OCI-LY7 (cell line): ENCODE data around the gene SH3RF1. TPM values are rescaled to one million over a fixed set of nuclear protein-coding genes. Genes with fewer than 3 reads are reported as not detected.

ENCODE experiments used
- BruUV-seq: library from RNA; stranded (reverse); fragments of 400-500 nt; replicated peaks from 2 replicates; lab custom pipeline; 2021; lab: Mats Ljungman, UMichigan
- CTCF ChIA-PET: fragments of 300-600 bp; sonication (Branson Sonifier 250); formaldehyde crosslinking; loops from one replicate; lab custom pipeline; 2022; ENCODE audit warnings: antibody characterized with exemption; ENCODE audit not compliant: unreplicated experiment; lab: Charles Lee
- POLR2A ChIA-PET: fragments of 300-600 bp; sonication (Branson Sonifier 250); formaldehyde crosslinking; loops from one replicate; lab custom pipeline; 2022; ENCODE audit warnings: antibody characterized with exemption; lab: Charles Lee
- DNase-seq: peaks from one replicate; pipeline ENCODE4 v3.0.0-alpha.2; 2015; ENCODE audit warnings: low spot score
- H2AFZ ChIP-seq: fragments of 200-600 bp; sonication (generic), shearing (Covaris generic); 2 replicates; pipeline ENCODE4 v1.6.1; 2014; ENCODE audit warnings: mild to moderate bottlenecking, antibody characterized with exemption, low read length, moderate library complexity
- H3K27ac ChIP-seq: fragments of 200-600 bp; sonication (generic); 2 replicates; pipeline ENCODE4 v1.5.1; 2014; ENCODE audit warnings: mixed run types, low read depth, mild to moderate bottlenecking, moderate library complexity, low read length, inconsistent platforms; ENCODE audit not compliant: poor library complexity, severe bottlenecking
- H3K36me3 ChIP-seq: fragments of 200-600 bp; sonication (generic); 2 replicates; pipeline ENCODE4 v1.6.1; 2014; ENCODE audit warnings: mild to moderate bottlenecking, antibody characterized with exemption, low read length, moderate library complexity, mixed read lengths; ENCODE audit not compliant: insufficient read depth
- H3K4me1 ChIP-seq: fragments of 200-600 bp; sonication (generic); 2 replicates; pipeline ENCODE4 v1.5.1; 2014; ENCODE audit warnings: mild to moderate bottlenecking, low read length; ENCODE audit not compliant: insufficient read depth, poor library complexity, severe bottlenecking
- H3K4me2 ChIP-seq: fragments of 200-600 bp; sonication (generic); 2 replicates; pipeline ENCODE4 v1.6.1; 2014; ENCODE audit warnings: mild to moderate bottlenecking, low read length
- H3K4me3 ChIP-seq: fragments of 200-600 bp; sonication (generic); 2 replicates; pipeline ENCODE4 v1.5.1; 2014; ENCODE audit warnings: mild to moderate bottlenecking, low read depth, low read length; ENCODE audit not compliant: poor library complexity, severe bottlenecking
- H3K79me2 ChIP-seq: fragments of 200-600 bp; sonication (generic); 2 replicates; pipeline ENCODE4 v1.6.1; 2016; ENCODE audit warnings: low read depth, mild to moderate bottlenecking, low read length, moderate library complexity, mixed read lengths; ENCODE audit not compliant: insufficient read depth
- H3K9me2 ChIP-seq: fragments of 200-600 bp; sonication (generic); 2 replicates; pipeline ENCODE4 v1.6.1; 2016; ENCODE audit warnings: mild to moderate bottlenecking, low read length, mixed read lengths; ENCODE audit not compliant: insufficient read depth
- H3K9me3 ChIP-seq: fragments of 200-600 bp; sonication (generic); 2 replicates; pipeline ENCODE4 v1.6.1; 2014; ENCODE audit warnings: mild to moderate bottlenecking, mixed run types, low read length, mixed read lengths
- H4K20me1 ChIP-seq: fragments of 200-600 bp; sonication (generic); 2 replicates; pipeline ENCODE4 v1.6.1; 2014; ENCODE audit warnings: mild to moderate bottlenecking, antibody characterized with exemption, low read length, moderate library complexity, mixed read lengths; ENCODE audit not compliant: insufficient read depth
- EZH2phosphoT487 ChIP-seq: fragments of 200-600 bp; sonication (generic); IDR thresholded peaks from 2 replicates; pipeline ENCODE4 v1.6.1; 2018; ENCODE audit warnings: low read depth, borderline replicate concordance, mild to moderate bottlenecking, mixed run types, antibody characterized with exemption, low read length, moderate library complexity, mixed read lengths
- intact Hi-C: fragments of 100-400 bp; cut with micrococcal nuclease; formaldehyde crosslinking; loops from one replicate; pipeline ENCODE4 v1.10.0; 2022; ENCODE audit not compliant: unreplicated experiment
- total RNA-seq, 2 experiments: library from RNA; depleted of rRNA in 1 of 2; stranded (reverse); fragments of >200 nt in 1 of 2; shearing (Covaris generic) in 1 of 2; gene quantifications; 2 replicates each; pipeline ENCODE4 v1.2.3, GENCODE V29; 2014 to 2022
- TF ChIP-seq, protein P1 (sequence below): fragments of 200-600 bp; sonication (generic); conservative IDR thresholded peaks from 2 replicates; pipeline ENCODE4 v1.5.1; 2014; ENCODE audit warnings: mild to moderate bottlenecking, antibody characterized with exemption, low read length, moderate library complexity, mixed read lengths

SH3RF1 gene
- total RNA-seq, 2 experiments from 2014 or later, result not detected

GRCh38 chr4:169245061-169245460 lies 25.7 kb downstream of the SH3RF1 start:
- no peaks in the 10 kb centered on the region for H3K9me2 ChIP-seq
- H3K36me3 ChIP-seq, result no peaks in the 10 kb centered on the region
- no peak for TF ChIP-seq EZH2phosphoT487
- TF ChIP-seq, protein P1, sequence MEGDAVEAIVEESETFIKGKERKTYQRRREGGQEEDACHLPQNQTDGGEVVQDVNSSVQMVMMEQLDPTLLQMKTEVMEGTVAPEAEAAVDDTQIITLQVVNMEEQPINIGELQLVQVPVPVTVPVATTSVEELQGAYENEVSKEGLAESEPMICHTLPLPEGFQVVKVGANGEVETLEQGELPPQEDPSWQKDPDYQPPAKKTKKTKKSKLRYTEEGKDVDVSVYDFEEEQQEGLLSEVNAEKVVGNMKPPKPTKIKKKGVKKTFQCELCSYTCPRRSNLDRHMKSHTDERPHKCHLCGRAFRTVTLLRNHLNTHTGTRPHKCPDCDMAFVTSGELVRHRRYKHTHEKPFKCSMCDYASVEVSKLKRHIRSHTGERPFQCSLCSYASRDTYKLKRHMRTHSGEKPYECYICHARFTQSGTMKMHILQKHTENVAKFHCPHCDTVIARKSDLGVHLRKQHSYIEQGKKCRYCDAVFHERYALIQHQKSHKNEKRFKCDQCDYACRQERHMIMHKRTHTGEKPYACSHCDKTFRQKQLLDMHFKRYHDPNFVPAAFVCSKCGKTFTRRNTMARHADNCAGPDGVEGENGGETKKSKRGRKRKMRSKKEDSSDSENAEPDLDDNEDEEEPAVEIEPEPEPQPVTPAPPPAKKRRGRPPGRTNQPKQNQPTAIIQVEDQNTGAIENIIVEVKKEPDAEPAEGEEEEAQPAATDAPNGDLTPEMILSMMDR, result no peak
- H4K20me1 ChIP-seq, result no peaks in the 10 kb centered on the region
- H3K4me1 ChIP-seq, result no peaks in the 10 kb centered on the region
- no peak overlapping the region for H3K27ac ChIP-seq
- no peak overlapping the region for H3K4me2 ChIP-seq
- ChIA-PET CTCF (no interaction called here), POLR2A (no interaction called here)
- BruUV-seq, result no TSS peak
- H3K9me3 ChIP-seq, result no peaks in the 10 kb centered on the region
- H2AFZ ChIP-seq, result no peak overlapping the region
- no peaks in the 10 kb centered on the region for H3K79me2 ChIP-seq
- H3K4me3 ChIP-seq, result no peak overlapping the region
- no peak for DNase-seq
- intact Hi-C loops, result no loop called here

- no peak overlapping the region for H3K27ac ChIP-seq
- ChIA-PET POLR2A (no interaction called here), CTCF (no interaction called here)
- no peak overlapping the region for H3K4me3 ChIP-seq
- BruUV-seq, result no TSS peak
- DNase-seq, result no peak
- H3K4me2 ChIP-seq, result no peak overlapping the region
- no peaks in the 10 kb centered on the region for H3K9me3 ChIP-seq
- no peaks in the 10 kb centered on the region for H3K9me2 ChIP-seq
- H3K36me3 ChIP-seq, result no peaks in the 10 kb centered on the region
- no peak overlapping the region for H2AFZ ChIP-seq
- H4K20me1 ChIP-seq, result no peaks in the 10 kb centered on the region
- no peaks in the 10 kb centered on the region for H3K4me1 ChIP-seq
- TF ChIP-seq EZH2phosphoT487, result no peak
- TF ChIP-seq, protein P1, result no peak
- intact Hi-C loops, result no loop called here
- no peaks in the 10 kb centered on the region for H3K79me2 ChIP-seq
Measured at GRCh38 chr4:169243825-169244609, 26.7 kb downstream of the SH3RF1 start.

- H4K20me1 ChIP-seq, result no peaks in the 10 kb centered on the region
- DNase-seq, result no peak
- TF ChIP-seq, protein P1, result no peak
- TF ChIP-seq EZH2phosphoT487, result no peak
- no peak overlapping the region for H2AFZ ChIP-seq
- intact Hi-C loops, result no loop called here
- no peaks in the 10 kb centered on the region for H3K79me2 ChIP-seq
- H3K4me1 ChIP-seq, result no peaks in the 10 kb centered on the region
- no TSS peak for BruUV-seq
- H3K9me3 ChIP-seq, result no peaks in the 10 kb centered on the region
- no peak overlapping the region for H3K27ac ChIP-seq
- H3K4me2 ChIP-seq, result no peak overlapping the region
- no peaks in the 10 kb centered on the region for H3K36me3 ChIP-seq
- H3K9me2 ChIP-seq, result no peaks in the 10 kb centered on the region
- ChIA-PET POLR2A (no interaction called here), CTCF (no interaction called here)
- H3K4me3 ChIP-seq, result no peak overlapping the region
Measured at GRCh38 chr4:169241464-169241863, 29.3 kb downstream of the SH3RF1 start.
